ENCODE data around the gene NR6A1. TPM values are rescaled to one million over a fixed set of nuclear protein-coding genes. Genes with fewer than 3 reads are reported as not detected.

NR6A1 gene
- total RNA-seq, 1 experiment from 2014 or later: 2.0 TPM

DNA sequence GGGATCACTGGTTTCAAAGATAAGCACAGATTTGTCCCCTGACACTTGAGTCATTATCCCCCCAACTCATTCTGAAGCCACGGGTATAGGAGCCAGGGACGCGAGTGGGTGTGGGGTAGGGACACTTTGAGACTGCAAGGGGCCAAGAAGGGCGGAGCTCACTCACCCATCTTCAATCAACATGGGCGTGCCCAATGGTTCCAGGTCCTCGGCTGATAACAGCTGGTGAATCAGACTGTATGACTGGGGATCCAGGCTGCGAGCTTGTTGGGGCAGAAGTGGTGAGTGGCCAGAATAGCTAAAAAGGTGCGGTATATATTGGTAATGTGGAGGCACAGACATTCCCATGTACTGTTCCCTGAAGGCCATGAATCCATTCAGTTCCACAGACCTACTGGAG is 233.2 kb downstream of the NR6A1 start:
- no peak for DNase-seq (ENCODE audit: low read depth)

- no peak for DNase-seq (ENCODE audit: low read depth)
Observed at GRCh38 chr9:124535846-124536245, 235.3 kb downstream of the NR6A1 start.

DNA sequence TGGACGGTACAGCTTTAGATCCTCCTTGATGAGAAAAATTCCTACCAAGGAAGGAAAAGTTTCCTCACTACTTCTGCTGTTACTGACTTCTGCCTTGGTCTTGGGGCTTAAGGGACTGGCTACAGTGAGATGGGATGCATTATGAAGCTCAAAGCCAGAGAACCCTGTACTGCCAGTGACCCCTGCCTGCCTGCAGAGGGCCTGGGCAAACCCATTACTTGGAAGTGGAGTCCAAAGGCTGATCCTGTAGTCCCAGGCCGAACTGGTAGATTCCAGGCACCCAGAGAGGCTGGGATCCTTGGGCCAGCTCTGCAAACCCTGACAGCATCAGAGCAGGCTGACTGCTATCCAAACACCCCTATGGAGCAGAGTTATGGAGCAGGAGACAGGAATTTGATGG is 238.2 kb downstream of the NR6A1 start:
- no peak for DNase-seq (ENCODE audit: low read depth)

GRCh38 chr9:124531115-124531514 is 240.0 kb downstream of the NR6A1 start:
- DNase-seq (ENCODE audit: low read depth): no peak

GRCh38 chr9:124530246-124530645 is 240.9 kb downstream of the NR6A1 start:
- no peak for DNase-seq (ENCODE audit: low read depth)

GRCh38 chr9:124527781-124528180 is 243.3 kb downstream of the NR6A1 start:
- peak; percentile 49 for DNase-seq (ENCODE audit: low read depth)

GRCh38 chr9:124526174-124526573 is 244.9 kb downstream of the NR6A1 start:
- no peak for DNase-seq (ENCODE audit: low read depth)

DNA sequence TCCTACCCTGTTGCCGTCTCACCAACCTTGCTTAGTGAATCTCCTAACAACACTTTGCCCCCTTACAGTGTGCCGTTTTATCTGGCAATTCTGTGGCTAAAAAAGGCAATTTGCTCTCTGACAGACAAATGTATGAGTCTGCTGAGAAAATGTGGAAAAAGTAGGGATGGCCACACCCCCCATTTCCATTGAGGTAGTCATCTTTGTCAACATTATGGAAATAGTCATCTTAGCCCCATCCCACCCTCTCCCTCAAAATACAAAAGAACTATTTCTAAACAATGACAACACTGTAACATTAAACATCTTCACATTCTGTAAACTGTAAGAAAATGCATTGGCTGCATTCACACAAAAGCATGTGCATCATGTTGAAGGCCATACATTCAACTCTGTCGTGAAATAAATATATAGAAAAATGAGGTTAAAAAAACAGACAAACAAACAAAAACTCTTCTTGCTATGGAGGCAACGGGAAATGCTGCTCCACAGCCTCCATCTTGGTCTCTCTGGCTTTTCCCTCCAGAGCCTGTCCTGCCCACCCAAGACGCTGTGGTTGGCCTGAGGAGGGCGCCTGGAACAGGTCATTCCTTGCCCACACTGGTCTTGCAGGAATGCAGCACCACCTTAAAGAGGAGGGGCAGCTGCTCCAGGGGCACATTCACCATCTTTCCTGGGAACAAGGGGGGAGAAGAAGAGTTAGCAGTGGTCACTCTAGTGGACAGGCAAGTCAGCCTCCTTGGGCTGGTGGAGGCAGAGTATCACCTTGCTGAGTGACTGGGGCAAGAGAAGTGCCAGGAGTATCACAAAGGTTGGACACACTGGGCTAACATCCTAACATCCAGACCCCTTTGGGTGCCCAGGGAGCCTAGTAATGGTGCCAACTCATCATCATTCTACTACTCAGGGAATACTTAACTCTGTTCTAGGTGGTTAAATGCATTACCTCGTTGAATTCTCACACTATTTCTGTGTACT is 248.7 kb downstream of the NR6A1 start:
- peak; percentile 42 for DNase-seq (ENCODE audit: low read depth)

DNA sequence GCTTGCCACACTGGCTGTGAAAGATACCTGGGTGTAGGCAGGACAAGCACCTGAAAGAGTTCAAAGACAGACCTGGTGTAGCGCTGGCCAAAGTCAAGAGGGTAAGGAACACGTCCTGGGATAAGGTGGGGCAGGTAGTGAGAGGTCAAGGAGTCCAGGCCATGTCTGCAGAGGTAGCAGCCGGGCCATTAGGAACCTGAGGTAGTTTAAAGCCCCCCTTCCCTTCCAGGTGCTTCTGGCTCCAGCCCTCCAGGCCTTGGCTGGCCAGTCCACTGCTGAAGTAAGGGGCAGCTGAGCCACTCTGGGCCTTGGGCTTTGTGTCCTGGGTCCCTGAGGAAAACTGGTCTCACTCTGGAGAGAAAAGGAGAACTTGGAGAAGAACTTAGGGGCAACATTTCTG is 250.0 kb downstream of the NR6A1 start:
- no peak for DNase-seq (ENCODE audit: low read depth)

GRCh38 chr9:124520206-124520596 is 250.9 kb downstream of the NR6A1 start:
- no peak for DNase-seq (ENCODE audit: low read depth)

DNA sequence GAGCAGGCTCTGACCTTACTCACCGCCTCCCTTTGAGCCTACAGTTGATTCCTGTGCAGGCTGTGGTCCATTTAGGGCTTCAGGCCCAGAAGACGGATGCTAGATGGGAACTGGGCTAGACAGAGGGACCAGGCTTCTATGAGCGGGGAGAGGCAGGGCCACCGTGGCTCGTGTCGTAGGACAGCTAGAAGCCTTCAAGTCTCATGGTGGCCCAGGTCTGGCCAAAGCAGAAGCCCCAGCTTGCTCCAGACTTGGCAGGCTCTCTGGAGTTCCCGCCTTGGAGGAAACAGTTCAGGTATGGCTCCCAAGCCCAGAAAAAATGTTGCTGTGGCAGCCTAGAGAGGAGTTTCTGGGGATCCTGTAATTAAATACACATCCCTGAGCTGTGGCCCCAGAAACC is 253.0 kb downstream of the NR6A1 start:
- DNase-seq (ENCODE audit: low read depth): no peak

DNA sequence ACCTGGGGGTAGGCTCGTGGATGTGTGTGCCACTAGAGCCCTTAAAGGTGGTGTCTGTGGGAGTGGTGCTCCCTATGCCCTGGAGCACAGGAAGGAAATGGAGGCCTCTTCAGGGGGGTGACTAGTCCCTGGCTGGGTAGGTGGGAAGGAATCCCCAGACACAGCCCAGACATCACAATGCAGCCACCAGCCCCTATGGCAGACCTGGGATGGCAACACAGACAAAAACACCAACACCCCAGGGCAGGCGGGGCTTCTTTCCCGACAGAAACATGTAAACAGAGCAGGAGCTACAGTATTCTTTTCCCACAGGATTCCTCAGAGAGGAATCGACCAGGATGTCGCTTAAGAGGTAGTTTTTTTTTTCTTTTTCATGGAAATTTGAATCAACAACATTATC is 253.5 kb downstream of the NR6A1 start:
- DNase-seq (ENCODE audit: low read depth): no peak

- no peak for DNase-seq (ENCODE audit: low read depth)
Observed at GRCh38 chr9:124514874-124515273, 256.2 kb downstream of the NR6A1 start.

- DNase-seq (ENCODE audit: low read depth): no peak
Observed at GRCh38 chr9:124514125-124514524, 257.0 kb downstream of the NR6A1 start.

- no peak for DNase-seq (ENCODE audit: low read depth)
Observed at GRCh38 chr9:124513376-124513994, 257.6 kb downstream of the NR6A1 start.

GRCh38 chr9:124512806-124513204 is 258.3 kb downstream of the NR6A1 start:
- DNase-seq (ENCODE audit: low read depth): no peak

- no peak for DNase-seq (ENCODE audit: low read depth)
Observed at GRCh38 chr9:124511891-124512805, 259.0 kb downstream of the NR6A1 start.

GRCh38 chr9:124511426-124511840 is 259.7 kb downstream of the NR6A1 start:
- DNase-seq (ENCODE audit: low read depth): no peak

GRCh38 chr9:124510650-124511425 is 260.3 kb downstream of the NR6A1 start:
- no peak for DNase-seq (ENCODE audit: low read depth)

- no peak for DNase-seq (ENCODE audit: low read depth)
Observed at GRCh38 chr9:124507880-124508423, 263.2 kb downstream of the NR6A1 start.
